ENCODE results near the gene RGS6. TPM values are rescaled to one million over a fixed set of nuclear protein-coding genes. Genes with fewer than 3 reads are reported as not detected.

RGS6 gene
- total and polyA plus RNA-seq, 4 donors, result 0.06 to 5.3 (median 0.17) TPM; not detected in 1

DNA sequence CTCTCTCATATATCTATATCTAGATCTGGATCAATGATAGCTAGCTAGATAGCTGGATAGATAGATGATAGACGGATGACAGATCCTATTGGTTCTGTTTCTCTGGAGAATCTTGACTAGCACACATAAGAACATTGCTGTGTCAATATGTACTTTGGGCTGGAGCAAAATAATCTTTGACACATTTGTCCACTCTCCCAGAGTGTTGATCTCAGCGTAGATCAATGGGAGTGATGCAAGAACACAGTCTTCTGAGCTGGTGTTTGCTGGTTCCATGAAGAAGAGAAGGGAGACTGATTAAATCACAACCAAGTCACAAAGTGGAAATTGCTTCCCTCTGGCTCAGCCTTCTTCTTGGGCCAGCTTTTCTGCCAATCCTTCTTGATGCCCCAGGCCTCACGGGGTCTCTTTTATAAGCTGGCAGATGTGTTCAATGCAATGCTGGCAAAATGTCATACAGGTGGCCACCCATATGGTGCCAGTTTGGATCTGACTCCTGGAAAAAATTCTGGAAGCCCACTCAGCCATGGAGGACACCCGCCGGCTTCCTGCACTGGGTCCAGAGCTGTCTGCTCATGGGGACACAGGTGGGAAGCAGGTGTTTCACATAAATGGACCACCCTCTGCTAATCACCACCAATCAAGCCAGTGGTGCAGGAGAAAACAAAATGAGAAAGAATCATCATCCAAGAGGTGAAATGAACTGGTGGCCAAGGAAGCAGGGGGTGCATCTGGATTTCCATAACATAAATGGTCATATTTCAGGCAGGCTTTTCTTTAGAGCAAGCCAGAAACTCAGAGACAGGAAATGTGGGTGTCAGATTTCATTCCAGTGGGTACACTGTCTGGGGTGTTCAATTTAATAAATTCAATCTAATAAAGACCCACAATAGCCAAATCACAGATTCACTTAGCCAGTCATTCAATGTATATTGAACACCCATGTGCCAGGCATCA, 651.4 kb downstream of the RGS6 start:
- no peak for DNase-seq (ENCODE audit: low spot score)
- Histone ChIP-seq H3K27me3 (ENCODE audit: control insufficient read depth in 4 of 4, insufficient read depth in 4 of 4, low read length in 3 of 4) (no peaks in the 10 kb centered on the region), H3K4me1 (ENCODE audit: control insufficient read depth in 4 of 4, insufficient read depth in 4 of 4, low read length in 3 of 4) (peaks cover 2 to 15% (median 14%) of the 10 kb centered on the region in 4 donors), H3K9ac (ENCODE audit: low read depth in 1 of 2, low read length in 2 of 2) (no peak overlapping the region), H3K27ac (ENCODE audit: low read depth in 1 of 2, low read length in 2 of 2) (peak overlapping the region; percentile 6 to 63), H3K9me3 (ENCODE audit: control insufficient read depth in 4 of 4, low read length in 3 of 4) (no peaks in the 10 kb centered on the region), H3K4me3 (ENCODE audit: low read depth in 1 of 3, low read length in 3 of 3) (no peak overlapping the region), H3K36me3 (ENCODE audit: control insufficient read depth in 4 of 4, insufficient read depth in 3 of 4, low read depth in 1 of 4, low read length in 3 of 4) (no peaks in the 10 kb centered on the region)
- TF ChIP-seq RAD21 (IDR thresholded peaks at IDR 0.05), result peak; percentile 28 to 47
- TF ChIP-seq RXRA (IDR thresholded peaks at IDR 0.05), result peak; percentile 51 to 92
- peak; percentile 83 for TF ChIP-seq YY1 (IDR thresholded peaks at IDR 0.05)
- TF ChIP-seq, protein P1, sequence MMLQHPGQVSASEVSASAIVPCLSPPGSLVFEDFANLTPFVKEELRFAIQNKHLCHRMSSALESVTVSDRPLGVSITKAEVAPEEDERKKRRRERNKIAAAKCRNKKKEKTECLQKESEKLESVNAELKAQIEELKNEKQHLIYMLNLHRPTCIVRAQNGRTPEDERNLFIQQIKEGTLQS (IDR thresholded peaks at IDR 0.05), result peak; percentile 84
- TF ChIP-seq, protein P2, sequence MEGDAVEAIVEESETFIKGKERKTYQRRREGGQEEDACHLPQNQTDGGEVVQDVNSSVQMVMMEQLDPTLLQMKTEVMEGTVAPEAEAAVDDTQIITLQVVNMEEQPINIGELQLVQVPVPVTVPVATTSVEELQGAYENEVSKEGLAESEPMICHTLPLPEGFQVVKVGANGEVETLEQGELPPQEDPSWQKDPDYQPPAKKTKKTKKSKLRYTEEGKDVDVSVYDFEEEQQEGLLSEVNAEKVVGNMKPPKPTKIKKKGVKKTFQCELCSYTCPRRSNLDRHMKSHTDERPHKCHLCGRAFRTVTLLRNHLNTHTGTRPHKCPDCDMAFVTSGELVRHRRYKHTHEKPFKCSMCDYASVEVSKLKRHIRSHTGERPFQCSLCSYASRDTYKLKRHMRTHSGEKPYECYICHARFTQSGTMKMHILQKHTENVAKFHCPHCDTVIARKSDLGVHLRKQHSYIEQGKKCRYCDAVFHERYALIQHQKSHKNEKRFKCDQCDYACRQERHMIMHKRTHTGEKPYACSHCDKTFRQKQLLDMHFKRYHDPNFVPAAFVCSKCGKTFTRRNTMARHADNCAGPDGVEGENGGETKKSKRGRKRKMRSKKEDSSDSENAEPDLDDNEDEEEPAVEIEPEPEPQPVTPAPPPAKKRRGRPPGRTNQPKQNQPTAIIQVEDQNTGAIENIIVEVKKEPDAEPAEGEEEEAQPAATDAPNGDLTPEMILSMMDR (IDR thresholded peaks at IDR 0.05; ENCODE audit: low read depth, low read length, missing input control), result no peak
- TF ChIP-seq NR2F2 (IDR thresholded peaks at IDR 0.05), result no peak
- TF ChIP-seq SP1 (IDR thresholded peaks at IDR 0.05), result peak; percentile 39
- TF ChIP-seq JUND (IDR thresholded peaks at IDR 0.05), result peak; percentile 63 to 91
- TF ChIP-seq FOXA2 (IDR thresholded peaks at IDR 0.05), result peak; percentile 100
- no peak for TF ChIP-seq TAF1 (conservative IDR thresholded peaks at IDR 0.05)
- TF ChIP-seq HNF4A (conservative IDR thresholded peaks at IDR 0.05), result peak; percentile 85 to 96
- TF ChIP-seq EGR1 (IDR thresholded peaks at IDR 0.05; ENCODE audit: low read depth in 2 of 2), result no peak
- TF ChIP-seq, protein P3, sequence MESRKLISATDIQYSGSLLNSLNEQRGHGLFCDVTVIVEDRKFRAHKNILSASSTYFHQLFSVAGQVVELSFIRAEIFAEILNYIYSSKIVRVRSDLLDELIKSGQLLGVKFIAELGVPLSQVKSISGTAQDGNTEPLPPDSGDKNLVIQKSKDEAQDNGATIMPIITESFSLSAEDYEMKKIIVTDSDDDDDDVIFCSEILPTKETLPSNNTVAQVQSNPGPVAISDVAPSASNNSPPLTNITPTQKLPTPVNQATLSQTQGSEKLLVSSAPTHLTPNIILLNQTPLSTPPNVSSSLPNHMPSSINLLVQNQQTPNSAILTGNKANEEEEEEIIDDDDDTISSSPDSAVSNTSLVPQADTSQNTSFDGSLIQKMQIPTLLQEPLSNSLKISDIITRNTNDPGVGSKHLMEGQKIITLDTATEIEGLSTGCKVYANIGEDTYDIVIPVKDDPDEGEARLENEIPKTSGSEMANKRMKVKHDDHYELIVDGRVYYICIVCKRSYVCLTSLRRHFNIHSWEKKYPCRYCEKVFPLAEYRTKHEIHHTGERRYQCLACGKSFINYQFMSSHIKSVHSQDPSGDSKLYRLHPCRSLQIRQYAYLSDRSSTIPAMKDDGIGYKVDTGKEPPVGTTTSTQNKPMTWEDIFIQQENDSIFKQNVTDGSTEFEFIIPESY (IDR thresholded peaks at IDR 0.05), result peak; percentile 63
- peak; percentile 56 for TF ChIP-seq HNF4G (IDR thresholded peaks at IDR 0.05)
- TF ChIP-seq, protein P4, sequence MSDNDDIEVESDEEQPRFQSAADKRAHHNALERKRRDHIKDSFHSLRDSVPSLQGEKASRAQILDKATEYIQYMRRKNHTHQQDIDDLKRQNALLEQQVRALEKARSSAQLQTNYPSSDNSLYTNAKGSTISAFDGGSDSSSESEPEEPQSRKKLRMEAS (IDR thresholded peaks at IDR 0.05), result peak; percentile 70
- TF ChIP-seq, protein P5, sequence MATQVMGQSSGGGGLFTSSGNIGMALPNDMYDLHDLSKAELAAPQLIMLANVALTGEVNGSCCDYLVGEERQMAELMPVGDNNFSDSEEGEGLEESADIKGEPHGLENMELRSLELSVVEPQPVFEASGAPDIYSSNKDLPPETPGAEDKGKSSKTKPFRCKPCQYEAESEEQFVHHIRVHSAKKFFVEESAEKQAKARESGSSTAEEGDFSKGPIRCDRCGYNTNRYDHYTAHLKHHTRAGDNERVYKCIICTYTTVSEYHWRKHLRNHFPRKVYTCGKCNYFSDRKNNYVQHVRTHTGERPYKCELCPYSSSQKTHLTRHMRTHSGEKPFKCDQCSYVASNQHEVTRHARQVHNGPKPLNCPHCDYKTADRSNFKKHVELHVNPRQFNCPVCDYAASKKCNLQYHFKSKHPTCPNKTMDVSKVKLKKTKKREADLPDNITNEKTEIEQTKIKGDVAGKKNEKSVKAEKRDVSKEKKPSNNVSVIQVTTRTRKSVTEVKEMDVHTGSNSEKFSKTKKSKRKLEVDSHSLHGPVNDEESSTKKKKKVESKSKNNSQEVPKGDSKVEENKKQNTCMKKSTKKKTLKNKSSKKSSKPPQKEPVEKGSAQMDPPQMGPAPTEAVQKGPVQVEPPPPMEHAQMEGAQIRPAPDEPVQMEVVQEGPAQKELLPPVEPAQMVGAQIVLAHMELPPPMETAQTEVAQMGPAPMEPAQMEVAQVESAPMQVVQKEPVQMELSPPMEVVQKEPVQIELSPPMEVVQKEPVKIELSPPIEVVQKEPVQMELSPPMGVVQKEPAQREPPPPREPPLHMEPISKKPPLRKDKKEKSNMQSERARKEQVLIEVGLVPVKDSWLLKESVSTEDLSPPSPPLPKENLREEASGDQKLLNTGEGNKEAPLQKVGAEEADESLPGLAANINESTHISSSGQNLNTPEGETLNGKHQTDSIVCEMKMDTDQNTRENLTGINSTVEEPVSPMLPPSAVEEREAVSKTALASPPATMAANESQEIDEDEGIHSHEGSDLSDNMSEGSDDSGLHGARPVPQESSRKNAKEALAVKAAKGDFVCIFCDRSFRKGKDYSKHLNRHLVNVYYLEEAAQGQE (IDR thresholded peaks at IDR 0.05), result peak; percentile 45
- TF ChIP-seq GABPA (IDR thresholded peaks at IDR 0.05 in 1 of 2, conservative IDR thresholded peaks at IDR 0.05 in 1 of 2), result peak in 1 of 2 donors; percentile 28
- TF ChIP-seq FOXA1 (IDR thresholded peaks at IDR 0.05), result peak; percentile 100
- 50% methylated on average over 5 of the region's 5 CpGs for WGBS
